Activated CD4-positive, alpha-beta T cell treated with anti-CD3 and anti-CD28 coated beads for 24 hours (primary cell): ENCODE measurements around the gene NEU2.
"Not testable (repeated sequence)": the region's sequence is repeated elsewhere in the genome, so short reads cannot be mapped to it uniquely, and the experiment has no call there.

Experiments
- DNase-seq, 2 donors: peaks; one replicate each; pipeline ENCODE4 v3.0.0-alpha.2; 2020; ENCODE audit warnings: low read depth in 2 of 2

The NEU2 gene

DNA sequence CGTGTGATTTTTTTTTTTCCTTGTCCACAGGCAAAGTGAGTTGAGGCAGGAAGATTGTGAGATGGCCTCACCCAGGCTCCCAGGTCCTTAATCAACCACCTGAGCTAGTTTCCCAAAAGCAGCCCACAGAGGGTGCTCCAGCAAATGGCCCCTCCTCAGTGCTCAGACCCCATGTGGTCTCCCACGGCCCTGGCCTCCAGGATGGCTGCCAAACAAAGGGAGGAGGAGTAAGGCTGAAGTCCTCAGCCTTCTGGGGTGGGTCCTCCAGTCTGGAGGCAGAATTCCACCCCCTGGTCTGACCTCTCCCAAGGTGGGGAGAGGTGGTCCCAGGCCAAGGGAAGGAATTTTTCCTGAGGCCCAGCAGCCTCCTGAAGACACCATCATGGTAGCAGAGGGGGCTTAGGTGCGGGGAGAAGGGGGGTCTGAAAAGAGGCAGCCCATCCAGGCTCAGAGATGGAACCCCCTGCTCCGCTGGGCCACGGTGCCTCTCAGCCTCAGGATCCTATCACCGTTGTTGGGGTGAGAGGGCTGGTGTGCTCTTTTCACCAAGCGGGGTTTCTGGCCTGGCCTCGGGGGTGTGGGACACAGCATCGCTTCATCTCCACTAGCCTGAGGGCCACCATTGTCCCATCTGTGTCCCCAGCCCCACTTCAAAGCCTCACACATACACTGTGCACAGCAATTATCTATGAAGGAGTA lies 21.8 kb upstream of the NEU2 start:
- DNase-seq: no peak

DNA sequence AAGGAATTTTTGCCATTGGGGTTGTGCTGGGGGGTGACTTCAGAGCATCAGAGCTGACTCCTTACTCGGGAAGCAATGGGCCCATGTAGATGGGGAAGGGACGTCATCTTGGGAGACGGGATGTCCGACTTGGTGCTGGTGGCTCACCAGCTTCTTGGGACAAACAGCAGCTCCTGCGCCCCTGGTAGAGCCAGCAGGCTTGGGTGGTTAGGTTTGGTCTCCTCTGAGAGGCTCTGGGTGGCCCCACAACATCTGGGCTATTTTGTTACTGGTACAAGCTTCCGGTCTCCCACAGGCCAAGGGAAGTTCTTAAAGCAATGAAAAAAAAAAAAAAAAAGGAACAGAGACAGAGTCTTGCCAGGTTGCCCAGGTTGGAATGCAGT lies 21.2 kb upstream of the NEU2 start:
- no peak for DNase-seq

DNA sequence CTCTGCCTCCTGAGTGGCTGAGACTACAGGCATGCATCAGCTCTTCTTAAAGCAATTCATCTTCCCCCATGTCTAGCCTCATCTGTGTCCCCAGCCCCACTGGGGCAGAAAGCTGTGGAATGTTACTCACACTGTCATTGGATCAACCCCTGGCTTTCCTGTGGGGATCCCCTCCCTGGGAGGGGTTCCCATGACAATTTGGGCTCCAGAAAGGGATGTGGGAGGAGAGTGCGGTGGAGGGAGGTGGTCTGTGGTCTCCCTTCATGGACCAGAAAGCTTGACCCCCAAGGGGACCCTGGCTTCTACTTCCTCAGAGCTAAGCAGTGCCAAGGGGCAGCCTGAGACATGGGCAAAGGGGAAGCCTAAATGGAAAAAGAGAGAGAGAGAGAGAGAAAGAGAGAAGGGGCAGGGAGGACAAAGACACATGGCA lies 20.8 kb upstream of the NEU2 start:
- no peak for DNase-seq

DNA sequence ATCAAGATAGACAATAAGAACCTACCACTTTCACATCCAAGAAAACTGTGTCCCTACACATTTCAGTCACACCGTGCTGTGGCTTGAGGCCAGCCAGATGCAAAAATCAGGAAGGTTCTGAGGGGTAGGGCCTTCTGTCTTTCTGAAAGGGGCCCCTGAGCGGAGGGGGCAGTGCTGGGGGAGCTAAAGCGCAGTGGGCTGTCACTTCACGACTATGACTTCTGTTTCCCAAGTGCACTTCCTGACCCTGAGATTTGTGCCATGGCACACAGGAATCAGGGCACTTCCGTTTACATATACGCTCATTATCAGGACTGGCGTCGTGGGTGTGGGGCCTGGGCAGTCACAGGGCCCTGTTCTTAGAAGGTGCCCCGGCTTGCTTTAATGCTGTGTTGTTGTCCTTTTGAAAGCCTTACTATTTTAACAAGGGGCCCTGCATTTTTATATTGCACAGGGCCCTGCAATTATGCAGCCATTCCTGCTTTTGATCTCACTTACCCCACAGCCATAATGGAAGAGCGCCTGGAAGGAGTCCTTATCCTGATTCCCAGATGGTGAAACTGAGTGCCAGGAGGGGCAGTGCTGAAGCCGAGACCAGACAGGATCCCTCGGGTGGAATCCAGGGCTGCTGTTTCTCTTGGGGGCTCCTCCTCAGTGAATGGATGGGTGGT lies 20.0 kb upstream of the NEU2 start:
- no peak for DNase-seq

DNA sequence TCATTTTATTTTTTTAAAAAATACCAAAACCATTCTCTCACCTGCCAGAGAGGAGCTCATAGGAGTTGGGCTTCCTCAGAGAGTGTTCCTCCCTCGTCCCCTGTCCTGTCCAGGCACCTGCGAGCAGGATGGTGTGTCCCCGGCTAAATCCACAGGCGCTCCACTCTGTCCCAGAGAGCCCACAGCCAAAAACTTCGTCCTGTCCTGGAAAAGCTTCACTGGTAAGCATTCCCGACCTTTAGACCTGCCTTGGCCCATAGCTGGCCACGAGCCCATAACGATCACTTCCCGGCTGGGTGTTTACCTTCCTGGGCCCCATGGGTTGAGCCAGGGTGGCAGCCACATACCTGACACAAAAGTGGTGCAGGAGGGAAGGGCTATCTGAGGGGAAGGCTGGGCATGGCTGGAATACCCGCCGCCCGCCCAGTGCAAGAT lies 19.4 kb upstream of the NEU2 start, which contains the start of gene NGEF:
TSS of gene NGEF (minus strand) at position 230 of the 435 bp plus-strand sequence. CDS start 38,366 bp downstream, outside the sequence.
- DNase-seq: no peak

DNA sequence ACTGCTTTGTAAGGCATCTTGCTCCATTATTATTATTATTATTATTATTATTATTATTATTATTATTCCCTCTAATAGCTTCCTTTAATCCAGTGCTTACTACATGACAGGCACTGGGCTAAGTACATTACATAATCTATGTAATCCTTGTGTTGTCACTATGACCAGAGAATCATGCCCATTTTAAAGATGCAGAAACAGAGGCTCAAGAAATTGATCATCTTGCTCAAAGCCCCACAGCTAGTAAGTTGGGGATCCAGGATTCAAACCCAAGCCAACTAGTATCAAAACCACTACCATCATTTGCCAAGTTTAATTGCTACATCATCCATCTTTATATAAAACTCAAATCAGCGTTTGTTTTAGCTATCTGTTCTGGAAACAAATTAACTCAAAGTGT lies 18.8 kb upstream of the NEU2 start:
- no peak for DNase-seq

DNA sequence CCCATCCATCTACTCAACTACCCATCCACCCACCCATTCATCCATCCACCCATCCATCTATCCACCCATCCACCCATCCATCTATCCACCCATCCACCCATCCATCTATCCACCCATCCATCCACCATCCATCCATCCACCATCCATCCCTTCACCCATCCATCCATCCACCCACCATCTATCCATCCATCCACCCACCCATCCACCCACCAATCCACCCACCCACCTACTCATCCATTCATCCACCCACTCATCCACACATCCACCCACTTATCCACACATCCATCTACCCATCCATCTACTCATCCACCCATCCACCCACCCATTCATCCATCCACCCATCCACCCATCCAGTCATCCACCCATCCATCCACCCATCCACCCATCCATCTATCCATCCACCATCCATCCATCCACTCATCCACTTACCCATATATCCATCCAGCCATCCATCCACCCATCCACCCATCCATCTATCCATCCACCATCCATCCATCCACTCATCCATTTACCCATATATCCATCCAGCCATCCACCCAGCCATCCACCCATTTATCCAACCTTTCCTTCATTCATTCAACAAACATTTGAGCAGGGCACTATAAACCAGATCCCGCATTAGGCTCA lies 17.3 kb upstream of the NEU2 start:
- no peak for DNase-seq

DNA sequence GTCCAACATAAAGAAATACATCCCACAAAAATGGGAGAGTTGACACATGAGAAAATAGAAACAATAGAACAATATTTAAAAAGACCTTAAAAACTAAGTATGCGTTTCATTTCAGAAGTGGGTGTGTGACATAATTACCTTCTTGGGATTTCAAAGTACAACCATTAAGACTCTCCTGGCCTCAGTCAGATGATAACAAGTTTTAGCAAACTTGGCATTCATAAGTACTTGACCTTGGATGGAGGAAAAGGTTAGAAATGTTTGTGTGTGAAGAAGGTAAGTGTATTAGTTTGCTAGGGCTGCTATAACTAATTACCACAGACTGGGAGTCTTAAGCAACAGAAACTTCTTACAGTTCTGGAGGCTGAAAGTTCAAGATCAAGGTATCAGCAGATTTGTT lies 14.5 kb upstream of the NEU2 start:
- no peak for DNase-seq

DNA sequence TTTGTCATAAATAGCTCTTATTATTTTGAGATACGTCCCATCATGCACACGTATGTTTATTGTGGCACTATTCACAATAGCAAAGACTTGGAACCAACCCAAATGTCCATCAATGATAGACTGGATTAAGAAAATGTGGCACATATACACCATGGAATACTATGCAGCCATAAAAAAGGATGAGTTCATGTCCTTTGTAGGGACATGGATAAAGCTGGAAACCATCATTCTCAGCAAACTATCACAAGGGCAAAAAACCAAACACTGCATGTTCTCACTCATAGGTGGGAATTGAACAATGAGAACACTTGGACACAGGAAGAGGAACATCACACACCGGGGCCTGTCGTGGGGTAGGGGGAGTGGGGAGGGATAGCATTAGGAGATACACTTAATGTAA lies 12.9 kb upstream of the NEU2 start:
- not testable (repeated sequence) for DNase-seq

DNA sequence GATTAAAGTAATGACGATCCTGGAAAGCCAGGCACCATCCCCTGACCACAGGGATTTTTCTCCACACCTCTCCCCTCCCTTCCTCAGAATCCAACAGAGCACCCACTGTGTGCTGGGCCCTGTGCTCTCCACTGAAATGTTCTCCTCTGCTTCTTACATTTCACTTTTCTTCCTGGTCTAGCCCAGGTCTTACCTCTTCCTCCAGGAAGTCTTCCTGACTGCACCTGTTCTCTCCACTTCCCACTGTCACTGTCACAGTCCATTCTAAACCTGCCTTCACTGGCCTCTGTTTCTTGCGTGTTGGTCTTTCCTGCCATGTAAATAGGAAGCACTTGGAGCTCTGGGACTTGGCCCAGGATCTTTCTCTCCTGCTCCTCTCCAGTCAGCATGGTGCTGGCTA lies 12.0 kb upstream of the NEU2 start:
- no peak for DNase-seq

DNA sequence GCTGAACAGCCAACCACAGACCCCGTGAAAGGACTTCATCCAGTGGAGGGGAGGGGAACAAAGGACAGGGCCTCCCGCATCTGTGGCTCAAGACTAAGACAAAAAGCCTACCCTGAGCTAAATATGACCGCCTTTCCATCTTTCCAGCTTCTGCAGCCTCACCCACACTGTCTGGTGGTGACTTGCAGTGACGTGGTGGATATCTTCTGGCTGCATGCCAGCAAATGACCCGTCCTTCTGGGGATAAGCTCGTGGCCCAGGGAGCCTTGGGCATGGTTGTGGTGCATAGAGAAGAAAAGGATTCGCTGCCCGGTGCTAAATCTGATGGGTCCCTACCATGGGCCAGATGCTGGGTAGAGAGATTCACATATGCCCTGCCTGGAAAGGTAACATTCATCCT lies 10.7 kb upstream of the NEU2 start:
- DNase-seq: no peak

DNA sequence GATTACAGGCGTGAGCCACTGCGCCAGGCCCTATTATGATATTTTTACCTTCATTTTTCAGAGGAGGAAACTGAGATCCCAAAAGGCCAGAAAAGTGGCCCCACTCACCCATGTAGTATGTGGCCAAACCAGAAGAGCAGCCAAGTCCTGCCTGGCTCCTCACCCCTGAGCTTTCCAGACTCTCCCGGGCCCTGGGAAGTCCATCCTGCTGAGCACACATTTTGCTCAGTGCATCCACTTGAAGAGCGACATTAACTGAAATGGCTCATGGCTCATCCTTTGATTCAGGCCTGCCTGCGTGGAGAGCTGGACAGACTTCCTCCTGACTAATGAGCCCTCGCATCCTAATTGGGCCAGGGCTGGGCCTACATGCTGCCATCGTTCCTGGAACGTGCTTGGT lies 9.9 kb upstream of the NEU2 start:
- DNase-seq: no peak

DNA sequence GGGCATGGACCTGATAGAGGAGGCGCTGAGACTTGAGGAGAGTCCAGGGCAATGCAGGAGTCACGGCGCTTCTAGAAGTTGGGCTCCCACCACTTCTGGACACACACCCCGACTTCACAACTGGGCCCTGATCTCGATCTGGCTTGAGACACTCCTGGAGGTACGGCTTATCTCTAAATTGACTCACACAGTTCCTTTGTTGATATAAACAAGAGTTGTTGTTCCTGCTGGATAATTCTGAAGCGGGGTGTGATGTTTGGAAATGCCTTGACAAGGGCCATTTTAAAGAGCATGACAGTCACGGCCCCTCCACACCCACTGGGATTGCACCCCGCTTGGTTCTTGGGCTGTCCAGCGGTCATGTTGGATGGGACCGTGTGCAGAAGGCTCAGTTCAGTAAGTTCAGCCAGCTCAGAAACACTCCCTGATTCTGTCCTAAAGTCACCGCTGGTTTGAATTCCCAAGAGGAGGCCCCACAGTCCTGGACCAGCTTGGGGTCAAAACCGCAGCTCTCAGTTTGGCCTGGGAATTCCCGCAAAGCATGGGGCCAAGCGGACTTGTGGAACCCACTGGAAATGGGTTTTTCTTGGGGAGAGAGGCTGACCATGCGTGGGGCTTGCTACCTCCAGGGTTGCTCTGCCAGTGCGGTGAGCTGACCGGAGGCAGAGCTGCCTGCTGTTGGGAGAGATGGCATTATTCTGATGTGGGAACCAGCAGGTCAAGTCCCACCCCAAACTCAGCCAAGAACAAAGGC lies 9.3 kb upstream of the NEU2 start:
- no peak for DNase-seq

DNA sequence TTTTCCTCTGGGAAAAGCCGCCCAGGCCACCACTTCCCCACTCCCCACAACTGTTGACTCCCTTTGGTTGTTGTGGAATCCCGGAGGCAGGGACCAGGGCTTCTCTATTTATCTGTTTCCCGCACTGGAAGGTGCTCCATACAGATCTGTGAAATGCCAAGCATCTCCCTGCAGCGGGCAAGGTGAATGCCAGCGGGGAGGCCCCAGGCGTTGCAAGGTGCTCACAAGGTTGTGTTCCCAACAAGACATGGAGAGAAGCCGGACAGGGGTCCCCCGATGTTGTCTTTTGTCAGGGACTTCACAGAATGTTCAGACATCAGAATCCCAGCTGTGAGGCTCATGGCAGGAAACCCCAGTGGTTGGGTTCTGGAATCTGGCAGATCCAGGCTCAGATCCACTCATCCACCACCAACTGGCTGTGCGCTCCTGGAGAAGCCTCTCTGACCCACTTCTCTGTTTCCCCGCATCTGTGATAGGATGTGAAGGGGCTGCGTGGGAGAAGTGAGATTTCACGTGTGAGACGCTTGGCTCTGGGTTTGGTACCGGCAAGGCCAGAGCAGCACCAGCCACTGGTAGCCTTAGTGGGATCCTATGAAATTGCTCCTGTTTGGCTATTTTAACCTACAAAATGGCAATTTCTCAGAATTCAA lies 8.6 kb upstream of the NEU2 start:
- DNase-seq: no peak

DNA sequence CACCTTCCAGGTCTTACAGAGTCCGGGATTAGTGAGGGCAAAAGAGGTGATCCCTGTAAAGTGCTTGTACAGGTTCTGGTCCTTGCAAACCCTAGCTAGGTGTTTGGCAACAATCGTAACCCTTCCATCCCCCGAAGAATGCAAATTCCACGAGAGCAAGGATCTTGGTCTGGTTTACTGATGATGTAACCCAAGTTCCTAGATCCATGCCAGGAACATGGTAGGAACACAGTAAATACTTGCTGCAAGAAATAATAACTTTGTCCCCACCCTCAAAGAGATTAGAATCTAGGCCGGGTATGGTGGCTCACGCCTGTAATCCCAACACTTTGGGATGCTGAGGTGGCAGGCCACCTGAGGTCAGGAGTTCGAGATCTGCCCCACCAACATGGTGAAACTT lies 6.8 kb upstream of the NEU2 start:
- no peak for DNase-seq

DNA sequence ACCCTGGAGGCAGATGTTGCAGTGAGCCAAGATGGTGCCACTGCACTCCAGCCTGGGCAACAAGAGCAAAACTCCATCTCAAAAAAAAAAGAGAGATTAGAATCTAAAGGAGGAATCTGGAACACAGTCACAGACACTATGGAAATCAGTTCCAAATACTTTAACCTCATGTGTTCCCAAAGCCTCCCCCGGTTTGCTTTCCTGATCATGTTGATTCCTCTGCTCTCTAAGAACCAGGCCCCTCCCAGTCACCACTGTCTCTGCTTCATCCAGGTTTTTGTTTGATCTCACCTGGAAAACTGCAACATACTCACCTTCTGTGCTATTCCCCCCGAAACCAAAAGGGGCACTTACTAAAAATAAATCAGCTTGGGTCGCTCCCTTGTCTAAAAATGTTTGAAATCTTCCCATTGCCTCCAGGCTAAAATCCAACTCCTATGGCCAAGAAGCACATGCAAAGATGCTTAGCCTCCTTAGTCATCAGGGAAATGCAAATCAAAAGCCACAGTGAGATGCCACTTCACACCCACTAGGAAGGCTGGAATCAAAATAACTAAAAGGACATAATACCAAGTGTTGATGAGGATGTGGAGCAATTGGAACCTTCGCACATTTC lies 6.2 kb upstream of the NEU2 start:
- no peak for DNase-seq

DNA sequence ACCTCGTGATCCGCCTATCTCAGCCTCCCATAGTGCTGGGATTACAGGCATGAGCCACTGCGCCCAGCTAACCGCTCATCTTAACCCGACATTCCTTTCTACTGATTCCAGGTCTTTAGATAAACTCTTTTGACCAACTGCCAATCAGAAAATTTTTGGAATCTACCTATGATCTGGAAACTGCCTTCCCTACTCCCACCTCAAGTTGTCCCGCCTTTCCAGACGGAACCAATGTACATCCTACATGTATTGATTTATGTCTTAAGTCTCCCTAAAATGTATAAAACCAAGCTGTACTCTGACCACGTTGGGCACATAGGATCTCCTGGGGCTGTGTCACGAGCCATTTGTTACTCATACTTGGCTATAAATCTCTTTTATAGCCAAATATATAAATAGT lies 3.2 kb upstream of the NEU2 start:
- DNase-seq: no peak

DNA sequence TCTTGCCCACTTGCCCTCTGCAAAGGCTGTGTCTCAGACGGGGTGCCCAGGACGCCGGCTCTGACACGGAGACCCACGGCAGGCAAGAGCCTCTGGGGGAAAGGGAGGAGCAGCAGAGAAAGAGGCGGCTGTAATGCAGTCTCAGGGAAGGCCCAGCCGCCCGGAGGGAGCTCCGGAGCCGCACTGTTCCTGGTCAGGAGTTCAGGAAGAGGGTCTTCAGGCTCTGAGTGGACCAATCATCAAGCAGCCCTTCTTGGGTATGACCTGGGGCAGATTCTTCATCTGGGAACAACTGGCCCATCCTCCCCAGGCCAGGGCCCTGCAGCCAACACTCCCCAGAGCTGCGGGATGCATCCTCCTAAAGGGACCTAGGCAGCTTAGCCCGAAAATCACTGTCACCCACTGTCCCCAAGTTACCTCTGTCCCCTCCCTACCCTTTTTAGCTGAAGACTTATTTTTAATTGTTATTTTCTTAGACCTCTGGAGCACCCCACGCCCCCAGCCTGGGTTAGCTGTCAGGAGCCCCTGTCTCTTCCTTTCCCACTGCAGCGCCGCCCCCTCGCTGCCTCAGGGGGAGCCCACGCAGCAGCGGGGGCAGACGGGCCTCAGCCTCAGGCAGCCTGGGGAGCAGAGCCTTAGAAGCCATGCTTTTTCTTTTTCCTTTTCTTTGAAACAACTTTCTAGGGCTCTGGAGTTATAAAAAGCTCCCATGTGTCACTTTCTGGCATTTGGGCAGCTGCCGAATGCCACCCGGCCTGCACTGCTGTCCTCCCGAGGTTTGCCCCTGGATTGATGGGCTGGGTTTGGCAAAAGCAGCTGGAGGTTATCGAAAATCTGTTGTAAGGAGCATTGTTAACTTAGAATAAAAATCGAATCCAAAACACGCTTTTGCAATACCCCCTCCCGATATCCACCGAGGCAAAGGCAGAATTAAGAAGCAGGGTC lies 644 bp upstream of the NEU2 start:
- no peak for DNase-seq

DNA sequence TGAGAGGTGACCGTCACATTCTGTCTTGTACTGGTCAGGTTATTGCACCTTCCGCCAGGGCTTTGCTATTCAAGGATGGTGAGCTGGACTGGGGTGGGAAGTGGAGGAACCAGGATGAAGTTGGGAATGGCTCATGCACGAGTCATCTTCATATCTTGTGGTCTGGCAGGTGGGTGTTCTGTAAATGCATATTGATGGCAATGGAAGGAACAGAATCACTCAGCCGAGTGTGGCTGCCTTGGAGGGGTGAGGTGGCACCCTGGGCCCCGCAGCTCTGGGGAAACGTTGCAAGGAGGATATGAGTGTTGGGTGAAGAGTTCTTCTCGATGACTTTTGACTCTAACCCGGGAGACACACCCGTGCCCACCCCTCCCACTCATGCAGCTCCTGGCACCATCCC lies 1.2 kb downstream of the NEU2 start:
- DNase-seq: no peak
